GM12878 (cell line): ENCODE data around the gene SP6. TPM values are rescaled to one million over a fixed set of nuclear protein-coding genes. Genes with fewer than 3 reads are reported as not detected.

Experiments
- ATAC-seq: fragments of 200-7000 bp; cut with Tn5 transposase; 3 replicates; pipeline ENCODE4 v1.9.1; 2020; ENCODE audit warnings: mild to moderate bottlenecking, moderate library complexity
- BruUV-seq: library from RNA; stranded (reverse); fragments of 400-500 nt; replicated peaks from 2 replicates; lab custom pipeline; 2021; lab: Mats Ljungman, UMichigan
- CTCF ChIA-PET: fragments of 300-600 bp; sonication (Branson Sonifier 250); formaldehyde crosslinking; extraction: SDS; loops from one replicate; lab custom pipeline; 2021; ENCODE audit warnings: inconsistent platforms; lab: Yijun Ruan, JAX
- POLR2A ChIA-PET: fragments of 350-600 bp; formaldehyde crosslinking; extraction: SDS; loops from one replicate; lab custom pipeline; 2021; ENCODE audit warnings: inconsistent platforms; lab: Charles Lee
- RAD21 ChIA-PET: fragments of 300-600 bp; sonication (Branson Sonifier 250); formaldehyde crosslinking; loops from one replicate; lab custom pipeline; 2023; ENCODE audit warnings: antibody characterized with exemption; ENCODE audit not compliant: unreplicated experiment; lab: Charles Lee
- SMC1A ChIA-PET: fragments of 300-600 bp; sonication (Branson Sonifier 250); formaldehyde crosslinking; loops from one replicate; lab custom pipeline; 2023; ENCODE audit not compliant: unreplicated experiment, uncharacterized antibody; lab: Charles Lee
- DNase-seq: peaks from one replicate; pipeline ENCODE4 v3.0.0-alpha.2; 2011; ENCODE audit warnings: low read depth, low spot score
- FAIRE-seq: peaks from 3 replicates; lab custom pipeline; 2011; peaks lifted over from hg19 to GRCh38; lab: Jason Lieb, UNC
- H2AFZ ChIP-seq: 2 replicates; pipeline ENCODE4 v1.6.0; 2011; ENCODE audit warnings: low read depth, low read length, control low read depth; ENCODE audit not compliant: control insufficient read depth
- H3K27ac ChIP-seq: 2 replicates; pipeline ENCODE4 v1.5.1; 2011; ENCODE audit warnings: control low read depth; ENCODE audit not compliant: control insufficient read depth, insufficient read depth
- H3K27me3 ChIP-seq, 2 experiments: replicated peaks in 1 of 2; 2 replicates each; pipeline versions ENCODE4 v1.6.0 to v1.6.1; 2011; ENCODE audit warnings: low read length in 1 of 2; ENCODE audit not compliant: control insufficient read depth in 2 of 2, insufficient read depth in 2 of 2
- H3K36me3 ChIP-seq, 2 experiments: 2 replicates each; pipeline ENCODE4 v1.5.1; 2011; ENCODE audit warnings: low read length in 1 of 2; ENCODE audit not compliant: control insufficient read depth in 2 of 2, insufficient read depth in 2 of 2
- H3K4me1 ChIP-seq: 2 replicates; pipeline ENCODE4 v1.6.1; 2011; ENCODE audit warnings: mild to moderate bottlenecking, low read length, moderate library complexity, mixed read lengths; ENCODE audit not compliant: control insufficient read depth, insufficient read depth
- H3K4me2 ChIP-seq: 2 replicates; pipeline ENCODE4 v1.6.0; 2011; ENCODE audit warnings: control low read depth; ENCODE audit not compliant: control insufficient read depth, insufficient read depth
- H3K4me3 ChIP-seq: fragments of 200-600 bp; sonication (generic); 2 replicates; pipeline ENCODE4 v1.5.1; 2016
- H3K79me2 ChIP-seq: 2 replicates; pipeline ENCODE4 v1.6.0; 2011; ENCODE audit warnings: low read length; ENCODE audit not compliant: control insufficient read depth, insufficient read depth
- H3K9ac ChIP-seq: 2 replicates; pipeline ENCODE4 v1.8.0; 2011; ENCODE audit warnings: low read length, control low read depth, mixed read lengths; ENCODE audit not compliant: control insufficient read depth, insufficient read depth
- H3K9me3 ChIP-seq: replicated peaks from 3 replicates; pipeline ENCODE4 v1.5.1; 2011; ENCODE audit warnings: mild to moderate bottlenecking, low read length; ENCODE audit not compliant: control insufficient read depth, insufficient read depth
- H4K20me1 ChIP-seq: 2 replicates; pipeline ENCODE4 v1.6.0; 2011; ENCODE audit not compliant: control insufficient read depth, insufficient read depth
- EP300 ChIP-seq, 2 experiments: fragments of 150-350 bp in 1 of 2; IDR thresholded peaks; 2 replicates each; pipeline ENCODE4 v1.6.1; 2011 to 2012; ENCODE audit warnings: low read depth in 2 of 2, low read length in 2 of 2, borderline replicate concordance in 1 of 2, improper control_type of control experiment in 1 of 2, inconsistent platforms in 1 of 2; ENCODE audit not compliant: control insufficient read depth in 1 of 2
- ESRRA ChIP-seq: IDR thresholded peaks from 2 replicates; pipeline ENCODE4 v1.6.1; 2012; ENCODE audit warnings: mild to moderate bottlenecking, low read length, improper control_type of control experiment
- IKZF1 ChIP-seq: fragments of 450-650 bp; conservative IDR thresholded peaks from 2 replicates; pipeline ENCODE4 v1.6.1; 2017; ENCODE audit warnings: antibody characterized with exemption, mild to moderate bottlenecking
- KLF5 ChIP-seq: fragments of 450-650 bp; IDR thresholded peaks from 2 replicates; pipeline ENCODE4 v1.6.1; 2014; ENCODE audit warnings: mild to moderate bottlenecking; ENCODE audit not compliant: partially characterized antibody
- MLLT1 ChIP-seq: fragments of 450-650 bp; IDR thresholded peaks from 2 replicates; pipeline ENCODE4 v1.6.1; 2016; ENCODE audit warnings: mild to moderate bottlenecking
- MYB ChIP-seq: fragments of 150-350 bp; IDR thresholded peaks from 2 replicates; pipeline ENCODE4 v1.6.1; 2014; ENCODE audit warnings: mild to moderate bottlenecking, low read depth, low read length, borderline replicate concordance
- NFXL1 ChIP-seq: fragments of 450-650 bp; IDR thresholded peaks from 2 replicates; pipeline ENCODE4 v1.6.1; 2017; ENCODE audit warnings: antibody characterized with exemption, mild to moderate bottlenecking, borderline replicate concordance
- POLR2AphosphoS5 ChIP-seq: IDR thresholded peaks from 2 replicates; pipeline ENCODE4 v1.6.1; 2011; ENCODE audit warnings: mild to moderate bottlenecking, low read length, inconsistent platforms
- RCOR1 ChIP-seq: conservative IDR thresholded peaks from 2 replicates; pipeline ENCODE4 v1.6.1; 2012; ENCODE audit warnings: low read depth, low read length, improper control_type of control experiment
- SPI1 ChIP-seq: IDR thresholded peaks from 2 replicates; pipeline ENCODE4 v1.6.1; 2011; ENCODE audit warnings: low read depth, mild to moderate bottlenecking, low read length, moderate library complexity, borderline replicate concordance; ENCODE audit not compliant: insufficient read depth
- SREBF2 ChIP-seq: IDR thresholded peaks from 2 replicates; pipeline ENCODE4 v1.6.1; 2012; ENCODE audit warnings: mild to moderate bottlenecking, low read length
- TCF7 ChIP-seq: IDR thresholded peaks from 2 replicates; pipeline ENCODE4 v1.6.1; 2014; ENCODE audit warnings: antibody characterized with exemption, borderline replicate concordance
- WGBS: methylation state at CpG from one replicate; pipeline ENCODE4 v1.1.6; 2016; ENCODE audit warnings: low lambda C conversion rate; ENCODE audit not compliant: insufficient replicate concordance, insufficient coverage; ENCODE audit errors: missing lambda C conversion rate; 5-methylcytosine and 5-hydroxymethylcytosine counted together
- in situ Hi-C: fragments of 300-500 bp; cut with MboI; formaldehyde crosslinking; loops from 9 replicates; pipeline ENCODE4 v1.14.3; 2018; ENCODE audit warnings: mixed read lengths
- intact Hi-C: fragments of 100-400 bp; cut with micrococcal nuclease; formaldehyde crosslinking; loops from one replicate; pipeline ENCODE4 v1.14.2; 2022; ENCODE audit not compliant: unreplicated experiment
- polyA plus RNA-seq, 11 experiments: library from polyadenylated mRNA; depleted of rRNA in 4 of 11; unstranded in 6 of 11; stranded (reverse) in 5 of 11; fragments of >200 nt; fragmentation: Nextera tagmentation in 4 of 11; fragmentation: Illumina TruSeq in 1 of 11; extraction: Ambion mirVana in 4 of 11; extraction: Trizol in 1 of 11; gene quantifications; 1 replicate in 1 of 11; 2 replicates in 10 of 11; pipeline versions ENCODE4 v1.2.1 to v1.2.3, GENCODE V29; 2011 to 2016; ENCODE audit warnings: inconsistent platforms in 2 of 11, missing spikeins in 2 of 11, low read depth in 1 of 11
- total RNA-seq, 4 experiments: library from RNA; depleted of rRNA in 3 of 4; stranded (reverse); fragments of >200 nt in 3 of 4; fragmentation: Illumina TruSeq in 1 of 4; extraction: Trizol in 1 of 4; gene quantifications; 2 replicates each; pipeline versions ENCODE4 v1.2.1 to v1.2.3, GENCODE V29; 2013 to 2021

Gene SP6
- total and polyA plus RNA-seq, 10 of the 15 experiments (the other 5 are each of a cell fraction or from before 2014, with no cell fraction given): 0.05 to 0.15 (median 0.06) TPM; not detected in 7

- SMC1A ChIA-PET: interaction anchor here (1.3 to 1.4 kb wide), 2 partner anchors 10 to 197 kb away, joined by 3 to 7 read pairs; partner anchors contain the start of genes LRRC46 and MRPL10
- CTCF ChIA-PET: interaction anchor here (0.6 to 2.5 kb wide), 13 partner anchors 10 to 170 kb away, joined by 3 to 20 read pairs (median 3); partner anchors contain the start of genes CDK5RAP3, LRRC46, MRPL10 and SCRN2
- H3K9me3 ChIP-seq: no peaks in the 10 kb centered on the region
- in situ Hi-C loops (no loop called here), intact Hi-C loops (no loop called here)
- BruUV-seq: no TSS peak
- WGBS: 0% methylated on average over 4 of the region's 4 CpGs
- H3K4me1 ChIP-seq: peaks cover 10% of the 10 kb centered on the region
- RAD21 ChIA-PET: interaction anchor here (1.1 kb wide), 1 partner anchor 120 kb away, joined by 6 read pairs; no protein-coding TSS in a partner anchor
- FAIRE-seq (no peak), ATAC-seq (peak; percentile 3; the same call in 1 of the 3 replicates), DNase-seq (no peak)
- H2AFZ ChIP-seq: peak overlapping the region; percentile 88
- H3K36me3 ChIP-seq: peaks cover 5 to 17% of the 10 kb centered on the region in 2 experiments; a peak in 3 of 4 replicates
- TF ChIP-seq ESRRA: no peak
- peak overlapping the region; percentile 80 for H3K9ac ChIP-seq
- H3K4me2 ChIP-seq: peak overlapping the region; percentile 93
- peaks cover 7% of the 10 kb centered on the region; the same call in 1 of the 2 replicates for H3K79me2 ChIP-seq
- H3K4me3 ChIP-seq: peak overlapping the region; percentile 93
- no peaks in the 10 kb centered on the region for H3K27me3 ChIP-seq
- H3K27ac ChIP-seq: peak overlapping the region; percentile 17; the same call in 1 of the 2 replicates
- POLR2A ChIA-PET: interaction anchor here (1.2 to 2.1 kb wide), 3 partner anchors 10 to 150 kb away, joined by 5 to 14 read pairs (median 6); partner anchors contain the start of genes CDK5RAP3, LRRC46, MRPL10 and SCRN2
- no peaks in the 10 kb centered on the region for H4K20me1 ChIP-seq
These were observed 29.9 kb downstream of the SP6 start for GRCh38 chr17:47821031-47821423.

- Histone ChIP-seq H3K4me2 (peak overlapping the region; percentile 93), H3K4me1 (peaks cover 10% of the 10 kb centered on the region), H3K27ac (no peak overlapping the region), H3K9ac (no peak overlapping the region; the same call in 1 of the 2 replicates), H4K20me1 (no peaks in the 10 kb centered on the region), H2AFZ (no peak overlapping the region), H3K79me2 (peaks cover 7% of the 10 kb centered on the region; the same call in 1 of the 2 replicates), H3K4me3 (no peak overlapping the region), H3K9me3 (no peaks in the 10 kb centered on the region), H3K27me3 (no peaks in the 10 kb centered on the region), H3K36me3 (peaks cover 5 to 20% of the 10 kb centered on the region in 2 experiments; a peak in 3 of 4 replicates)
- FAIRE-seq (no peak), DNase-seq (no peak), ATAC-seq (no peak)
- TF ChIP-seq TCF7 (no peak), RCOR1 (no peak), MYB (no peak), POLR2AphosphoS5 (no peak), SPI1 (no peak), NFXL1 (no peak), SREBF2 (no peak), KLF5 (no peak), IKZF1 (no peak), EP300 (IDR thresholded peaks at IDR 0.05; ENCODE audit: borderline replicate concordance in 1 of 2, control insufficient read depth in 1 of 2, low read depth in 2 of 2, low read length in 2 of 2) (no peak), MLLT1 (no peak)
- ChIA-PET POLR2A (no interaction called here), CTCF (interaction anchor here (1.0 kb wide), 1 partner anchor 129 kb away, joined by 3 read pairs; no protein-coding TSS in a partner anchor), RAD21 (no interaction called here), SMC1A (no interaction called here)
- WGBS: 63% methylated on average over 12 of the region's 12 CpGs
- in situ Hi-C loops: no loop called here
- intact Hi-C loops: no loop called here
- no TSS peak for BruUV-seq
These were observed 30.8 kb downstream of the SP6 start for GRCh38 chr17:47820033-47820789.
